Thoracic aorta (tissue), 2 donors: ENCODE results near the gene MRGPRX2. TPM values are rescaled to one million over a fixed set of nuclear protein-coding genes. Genes with fewer than 3 reads are reported as not detected.

Experiments used
- ATAC-seq: fragments of 150-250 bp; one replicate; pipeline ENCODE4 v1.8.0; 2017; ENCODE audit warnings: low read depth; ENCODE audit not compliant: insufficient number of reproducible peaks, low FRiP score
- DNase-seq: peaks from one replicate; pipeline ENCODE4 v3.0.0-alpha.2; 2020; ENCODE audit warnings: low spot score
- H3K27ac ChIP-seq, 2 donors: fragments of 200-600 bp; sonication (generic); 1 replicate in 1 of 2; 2 replicates in 1 of 2; pipeline ENCODE4 v1.5.1; 2016; ENCODE audit warnings: mild to moderate bottlenecking in 2 of 2, moderate library complexity in 2 of 2
- H3K27me3 ChIP-seq: fragments of 200-600 bp; sonication (generic); replicated peaks from 2 replicates; pipeline ENCODE4 v1.6.0; 2016; ENCODE audit warnings: mild to moderate bottlenecking; ENCODE audit not compliant: insufficient read depth
- H3K36me3 ChIP-seq: fragments of 200-600 bp; sonication (generic); one replicate; pipeline ENCODE4 v1.5.1; 2016
- H3K4me1 ChIP-seq, 2 donors: fragments of 200-600 bp; sonication (generic); 1 replicate in 1 of 2; 2 replicates in 1 of 2; pipeline versions ENCODE4 v1.5.1 to v1.6.0; 2016; ENCODE audit warnings: low read depth in 2 of 2, mild to moderate bottlenecking in 1 of 2; ENCODE audit not compliant: control insufficient read depth in 1 of 2
- H3K4me3 ChIP-seq: fragments of 200-600 bp; sonication (generic); 2 replicates; pipeline ENCODE4 v1.5.1; 2016; ENCODE audit warnings: mild to moderate bottlenecking
- H3K9me3 ChIP-seq: fragments of 200-600 bp; sonication (generic); 2 replicates; pipeline ENCODE4 v1.5.1; 2016
- CTCF ChIP-seq: fragments of 200-600 bp; sonication (generic); IDR thresholded peaks from one replicate; pipeline ENCODE4 v1.5.1; 2019; ENCODE audit warnings: antibody characterized with exemption
- total RNA-seq, 2 donors: library from RNA; depleted of rRNA; stranded (reverse); fragments of >200 nt; gene quantifications; one replicate each; pipeline versions ENCODE4 v1.1.0 to v1.2.3, GENCODE V29; 2016

MRGPRX2 gene
- total RNA-seq, 2 donors from 2014 or later: 0.27 TPM; not detected in 1

GRCh38 chr11:19027829-19028595 lies 32.5 kb downstream of the MRGPRX2 start:
- no peak overlapping the region for H3K27ac ChIP-seq
- ATAC-seq: no peak
- no peaks in the 10 kb centered on the region for H3K27me3 ChIP-seq
- no peaks in the 10 kb centered on the region for H3K36me3 ChIP-seq
- no peaks in the 10 kb centered on the region for H3K4me1 ChIP-seq
- no peak overlapping the region for H3K4me3 ChIP-seq
- DNase-seq: no peak
- no peak for TF ChIP-seq CTCF
- H3K9me3 ChIP-seq: no peaks in the 10 kb centered on the region

GRCh38 chr11:19026862-19027261 lies 33.7 kb downstream of the MRGPRX2 start:
- ATAC-seq (no peak), DNase-seq (no peak)
- Histone ChIP-seq H3K27ac (no peak overlapping the region), H3K4me1 (no peaks in the 10 kb centered on the region), H3K4me3 (no peak overlapping the region), H3K27me3 (no peaks in the 10 kb centered on the region), H3K9me3 (no peaks in the 10 kb centered on the region), H3K36me3 (no peaks in the 10 kb centered on the region)
- no peak for TF ChIP-seq CTCF

GRCh38 chr11:19025481-19026406 lies 34.8 kb downstream of the MRGPRX2 start:
- Histone ChIP-seq H3K36me3 (no peaks in the 10 kb centered on the region), H3K27ac (no peak overlapping the region), H3K27me3 (no peaks in the 10 kb centered on the region), H3K9me3 (no peaks in the 10 kb centered on the region), H3K4me1 (no peaks in the 10 kb centered on the region), H3K4me3 (no peak overlapping the region)
- no peak for ATAC-seq
- TF ChIP-seq CTCF: no peak
- no peak for DNase-seq

- no peak for DNase-seq
- Histone ChIP-seq H3K4me1 (no peaks in the 10 kb centered on the region), H3K27ac (no peak overlapping the region), H3K36me3 (no peaks in the 10 kb centered on the region), H3K4me3 (no peak overlapping the region), H3K27me3 (no peaks in the 10 kb centered on the region), H3K9me3 (no peaks in the 10 kb centered on the region)
- TF ChIP-seq CTCF: no peak
- ATAC-seq: no peak
These were observed 39.7 kb downstream of the MRGPRX2 start for GRCh38 chr11:19020831-19021230.

GRCh38 chr11:19018901-19019300 lies 41.6 kb downstream of the MRGPRX2 start:
- no peaks in the 10 kb centered on the region for H3K9me3 ChIP-seq
- H3K4me1 ChIP-seq: no peaks in the 10 kb centered on the region
- ATAC-seq (no peak), DNase-seq (no peak)
- no peaks in the 10 kb centered on the region for H3K27me3 ChIP-seq
- no peak overlapping the region for H3K27ac ChIP-seq
- H3K36me3 ChIP-seq: no peaks in the 10 kb centered on the region
- H3K4me3 ChIP-seq: no peak overlapping the region
- TF ChIP-seq CTCF: no peak
